Ramos (cell line): ENCODE measurements around the gene GDAP1L1.
"Not testable (repeated sequence)": the region's sequence is repeated elsewhere in the genome, so short reads cannot be mapped to it uniquely, and the experiment has no call there.

Experiments
- in situ Hi-C: fragments of 300-500 bp; cut with MboI; formaldehyde crosslinking; loops from one replicate; pipeline ENCODE4 v1.14.3; 2022; ENCODE audit warnings: low sequenced_read_pairs; ENCODE audit not compliant: unreplicated experiment

Gene GDAP1L1

GRCh38 chr20:44288252-44288651 is 41.1 kb downstream of the GDAP1L1 start:
- in situ Hi-C loops: no loop called here

GRCh38 chr20:44291754-44292153 is 44.6 kb downstream of the GDAP1L1 start:
- in situ Hi-C loops: no loop called here

GRCh38 chr20:44296011-44296410 is 48.9 kb downstream of the GDAP1L1 start:
- in situ Hi-C loops: no loop called here

DNA sequence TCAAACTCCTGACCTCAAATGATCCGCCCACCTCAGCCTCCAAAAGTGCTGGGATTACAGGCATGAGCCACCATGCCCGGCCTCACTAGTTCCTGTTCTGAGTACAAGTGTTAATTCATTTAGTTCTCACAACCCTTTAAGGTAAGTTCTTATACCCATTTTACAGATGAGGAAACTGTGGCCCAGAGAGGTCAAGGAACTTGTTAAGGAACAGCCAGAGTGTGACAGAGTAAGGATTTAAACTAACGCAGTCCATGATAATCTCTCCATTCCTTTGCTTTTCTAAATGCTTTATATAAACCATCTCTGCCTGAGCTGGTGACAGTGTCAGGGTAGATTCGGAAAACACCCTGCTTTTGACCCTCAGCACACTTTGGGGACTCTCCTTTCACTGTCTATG is 50.6 kb downstream of the GDAP1L1 start:
- in situ Hi-C loops: no loop called here

DNA sequence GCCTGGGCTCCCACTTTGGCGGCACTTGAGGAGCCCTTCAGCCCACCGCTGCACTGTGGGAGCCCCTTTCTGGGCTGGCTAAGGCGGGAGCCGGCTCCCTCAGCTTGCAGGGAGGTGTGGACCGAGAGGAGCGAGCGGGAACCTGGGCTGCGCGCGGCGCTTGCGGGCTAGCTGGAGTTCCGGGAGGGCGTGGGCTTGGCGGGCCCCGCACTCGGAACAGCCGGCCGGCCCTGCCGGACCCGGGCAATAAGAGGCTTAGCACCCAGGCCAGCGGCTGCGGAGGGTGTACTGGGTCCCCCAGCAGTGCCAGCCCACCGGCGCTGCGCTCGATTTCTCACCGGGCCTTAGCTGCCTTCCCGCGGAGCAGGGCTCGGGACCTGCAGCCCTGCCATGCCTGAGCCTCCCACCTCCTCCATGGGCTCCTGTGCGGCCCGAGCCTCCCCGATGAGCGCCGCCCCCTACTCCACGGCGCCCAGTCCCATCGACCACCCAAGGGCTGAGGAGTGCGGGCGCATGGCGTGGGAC is 52.0 kb downstream of the GDAP1L1 start:
- in situ Hi-C loops: not testable (repeated sequence)

GRCh38 chr20:44301285-44301684 is 54.2 kb downstream of the GDAP1L1 start:
- in situ Hi-C loops: no loop called here

DNA sequence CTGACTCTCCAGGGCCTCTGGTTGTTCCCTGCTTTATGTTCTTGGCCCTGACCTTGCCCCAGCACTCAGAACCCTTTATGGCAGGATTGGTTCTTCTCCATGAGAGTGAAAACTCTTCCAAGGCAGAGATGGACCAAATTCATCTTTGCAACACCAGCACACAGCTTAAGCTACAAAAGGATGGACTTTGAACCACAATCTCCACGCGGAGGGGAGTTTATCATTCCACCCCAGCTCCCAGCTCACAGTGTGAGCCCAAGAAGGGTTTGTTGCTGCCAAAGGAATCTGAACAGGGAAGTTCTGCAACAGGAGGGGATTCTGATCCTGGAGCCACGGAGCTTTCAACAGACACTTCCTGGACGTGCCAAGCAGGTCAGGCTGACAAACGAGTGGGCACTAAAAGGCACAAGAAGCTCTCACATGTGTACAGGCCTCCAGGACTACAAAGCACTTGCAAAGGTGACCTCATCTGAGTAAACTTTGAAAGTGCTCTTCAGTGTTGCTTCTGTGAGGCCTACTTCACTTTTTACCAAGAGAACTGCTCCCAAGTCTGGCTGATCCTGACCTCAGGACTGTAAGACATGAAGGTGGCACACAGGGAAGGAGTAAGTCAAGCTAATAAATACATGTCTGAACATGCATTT is 55.0 kb downstream of the GDAP1L1 start:
- in situ Hi-C loops: no loop called here

DNA sequence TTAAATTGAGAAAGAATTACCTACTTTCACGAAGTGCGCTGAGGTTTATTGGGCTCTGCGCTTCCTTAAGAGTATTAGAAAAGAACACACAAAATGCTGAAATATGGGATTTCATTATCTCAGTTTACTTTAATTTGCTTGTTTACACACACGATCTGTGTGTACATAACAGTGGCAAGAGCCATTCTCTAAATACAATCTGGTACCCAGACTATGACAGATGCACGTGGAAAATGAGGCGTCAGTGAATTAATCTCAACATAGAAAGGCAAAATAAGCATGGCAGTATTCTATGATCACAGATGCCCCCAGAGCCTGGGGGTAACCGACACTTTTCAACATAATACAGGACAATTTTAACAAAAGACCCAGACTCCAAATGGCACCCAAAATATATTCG is 55.6 kb downstream of the GDAP1L1 start:
- in situ Hi-C loops: no loop called here

GRCh38 chr20:44304383-44304782 is 57.3 kb downstream of the GDAP1L1 start:
- in situ Hi-C loops: no loop called here

DNA sequence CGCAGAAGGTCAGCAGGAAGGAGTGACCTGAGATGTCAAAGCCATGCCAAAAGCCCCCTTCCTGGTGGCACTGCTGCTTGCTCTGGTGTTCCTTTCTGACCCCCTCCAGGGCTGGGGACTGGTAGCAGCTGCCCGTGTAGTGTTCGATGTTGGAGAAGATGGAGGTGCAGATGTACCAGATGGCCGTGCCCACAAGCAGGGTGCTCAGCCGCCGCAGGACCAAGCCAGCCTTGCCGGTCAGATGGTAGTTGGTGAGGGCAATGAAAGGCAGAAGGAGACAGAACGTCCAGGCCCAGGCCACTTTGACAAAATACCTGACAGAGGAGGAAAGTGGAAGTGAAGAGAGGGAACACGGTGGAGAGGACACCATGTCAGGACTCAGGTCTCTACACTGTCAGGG is 59.8 kb downstream of the GDAP1L1 start:
- in situ Hi-C loops: no loop called here

DNA sequence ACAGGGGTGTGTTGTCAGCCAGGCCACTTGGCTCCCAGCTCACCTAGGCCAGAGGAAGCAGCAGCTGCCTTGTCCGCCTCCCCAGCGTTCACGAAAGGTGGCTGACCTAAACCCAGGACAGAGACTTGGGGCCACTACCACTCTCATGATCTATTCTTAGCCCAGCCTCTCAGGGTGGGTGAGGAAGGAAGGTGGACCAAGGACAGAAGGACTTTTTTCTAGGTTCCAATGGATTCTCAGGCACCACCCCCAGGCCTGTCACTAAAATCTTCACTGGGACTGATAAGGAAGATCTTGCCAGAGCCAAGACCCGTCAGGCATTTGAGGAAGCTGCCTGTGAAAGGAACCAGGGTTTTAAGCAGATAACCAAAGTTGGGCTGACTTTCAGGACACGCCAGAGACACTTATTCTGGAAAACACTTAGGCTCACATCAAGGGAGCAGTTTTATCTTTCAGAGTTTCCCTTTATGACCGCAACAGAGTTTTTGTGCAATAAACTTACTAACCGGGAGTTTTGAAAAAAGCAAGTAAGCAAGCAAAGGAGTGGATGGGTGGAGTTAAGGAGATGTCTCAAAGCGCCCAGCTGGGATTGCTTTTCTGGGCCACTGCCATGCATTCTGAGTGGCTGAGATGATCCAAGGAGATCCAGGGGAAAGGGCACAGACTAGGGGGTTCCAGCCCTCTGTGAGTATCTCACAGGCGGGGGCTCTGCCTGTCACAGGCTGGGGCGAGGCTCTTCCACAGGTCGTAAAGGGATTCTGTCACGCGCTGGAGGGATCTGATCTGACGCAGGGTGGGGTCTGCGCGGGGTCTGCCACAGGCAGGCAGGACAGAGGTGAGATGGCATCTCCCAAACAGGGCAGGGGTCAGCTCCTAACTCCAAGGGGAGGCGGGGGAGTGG is 62.9 kb downstream of the GDAP1L1 start:
- in situ Hi-C loops: loop anchor here (5.0 kb wide), 1 partner anchor 93 kb away; no protein-coding TSS in a partner anchor

GRCh38 chr20:44310664-44311639 is 63.8 kb downstream of the GDAP1L1 start, which contains the start of gene FITM2:
Gene FITM2 (minus strand): TSS chr20:44311202. CDS start chr20:44311148, 54 bp downstream.
- in situ Hi-C loops: loop anchor here (5.0 kb wide), 1 partner anchor 94 kb away; no protein-coding TSS in a partner anchor

DNA sequence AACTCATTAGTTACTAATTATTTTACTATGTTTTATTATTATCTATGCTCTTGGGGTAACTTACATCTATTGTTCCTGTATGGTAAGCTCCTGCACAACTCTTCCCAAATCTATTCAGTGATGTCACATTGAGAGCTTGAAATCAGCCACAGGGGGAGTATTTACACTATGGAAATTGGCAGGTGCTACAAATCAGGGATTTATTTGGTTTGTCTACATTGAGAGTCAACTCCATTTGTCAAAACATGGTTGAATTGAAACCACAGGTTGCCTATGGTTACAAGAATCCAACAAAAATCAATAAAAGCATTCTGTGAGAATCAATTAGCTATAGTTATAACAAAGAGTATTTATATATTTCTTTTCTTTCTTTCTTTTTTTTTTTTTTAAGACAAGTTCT is 67.8 kb downstream of the GDAP1L1 start:
- in situ Hi-C loops: loop anchor here (5.0 kb wide), 1 partner anchor 98 kb away; no protein-coding TSS in a partner anchor

DNA sequence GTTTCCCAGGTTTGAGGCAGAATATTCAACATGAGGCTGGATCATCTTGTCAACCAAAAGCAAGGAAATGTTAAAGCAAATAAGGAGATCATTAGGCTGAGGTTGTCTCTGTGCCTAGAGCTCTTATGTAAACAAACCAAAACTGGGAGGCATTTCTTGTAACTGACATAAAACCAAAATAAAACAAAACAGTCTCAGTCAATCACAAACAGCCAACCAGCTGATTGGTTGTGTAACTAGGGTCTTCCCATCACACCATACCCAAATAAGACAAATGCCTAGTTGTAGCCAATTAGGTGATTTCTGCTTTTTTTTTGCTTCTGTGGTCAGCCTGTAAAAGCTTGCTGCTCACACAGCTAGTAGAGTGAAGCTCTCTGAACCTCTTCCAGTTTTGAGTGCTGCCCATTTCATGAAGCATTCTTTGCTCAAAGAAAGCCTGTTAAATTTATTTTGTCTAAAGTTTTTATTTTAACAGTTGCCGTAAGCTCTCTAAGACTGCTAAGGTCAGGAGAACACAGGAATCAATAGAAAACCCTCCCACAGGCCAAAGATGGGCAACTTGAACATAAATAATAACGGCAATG is 72.8 kb downstream of the GDAP1L1 start:
- in situ Hi-C loops: no loop called here

DNA sequence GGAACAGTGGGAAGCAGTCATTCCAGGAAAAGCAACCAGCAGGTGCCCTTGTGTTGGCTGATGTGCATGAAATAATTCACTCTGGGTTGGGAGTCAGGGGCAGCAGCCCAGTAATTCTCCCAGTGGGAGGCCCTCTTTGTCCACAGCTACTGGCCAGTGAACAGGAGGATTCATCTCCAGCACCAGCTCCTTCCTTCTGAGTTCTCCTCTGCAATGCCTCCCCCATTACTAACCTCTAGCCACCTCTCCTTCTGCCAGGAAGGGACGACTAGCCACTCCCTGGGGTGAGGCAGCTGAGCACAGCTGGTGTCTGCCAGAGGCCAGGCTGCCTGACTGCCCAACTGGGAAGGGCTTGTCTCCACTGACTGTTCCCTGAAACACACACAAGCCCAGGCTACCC is 77.2 kb downstream of the GDAP1L1 start:
- in situ Hi-C loops: no loop called here

GRCh38 chr20:44326391-44327159 is 79.5 kb downstream of the GDAP1L1 start:
- in situ Hi-C loops: no loop called here

DNA sequence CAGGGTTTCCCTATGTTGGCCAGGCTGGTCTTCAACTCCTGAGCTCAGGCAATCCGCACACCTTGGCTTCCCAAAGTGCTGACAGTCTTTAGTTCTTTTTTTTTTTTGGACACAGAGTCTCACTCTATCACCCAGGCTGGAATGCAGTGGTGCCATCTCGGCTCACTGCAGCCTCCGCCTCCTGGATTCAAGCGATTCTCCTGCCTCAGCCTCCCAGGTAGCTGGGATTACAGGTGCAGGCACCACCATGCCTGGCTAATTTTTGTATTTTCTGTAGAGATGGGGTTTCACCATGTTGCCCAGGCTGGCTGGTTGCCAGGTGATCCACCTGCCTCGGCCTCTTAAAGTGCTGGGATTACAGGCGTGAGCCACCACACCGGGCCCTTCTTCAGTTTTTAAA is 80.6 kb downstream of the GDAP1L1 start:
- in situ Hi-C loops: not testable (repeated sequence)

GRCh38 chr20:44328428-44328827 is 81.3 kb downstream of the GDAP1L1 start:
- in situ Hi-C loops: no loop called here
